A549 (cell line): ENCODE results near the gene TTC21A.

Source experiments
- CBX2 ChIP-seq: fragments of 200-600 bp; sonication (generic); IDR thresholded peaks from 2 replicates; pipeline ENCODE4 v1.6.1; 2016; ENCODE audit warnings: low read depth, mild to moderate bottlenecking, borderline replicate concordance
- EP300 ChIP-seq, 2 experiments: fragments of >200 bp; sonication (Bioruptor Twin); formaldehyde crosslinking; IDR thresholded peaks; 2 replicates in 1 of 2; 3 replicates in 1 of 2; pipeline ENCODE4 v1.6.1; 2016 to 2017
- KDM1A ChIP-seq: fragments of 200-600 bp; sonication (generic); IDR thresholded peaks from 2 replicates; pipeline ENCODE4 v1.6.1; 2016; ENCODE audit warnings: low read depth, mild to moderate bottlenecking
- NFE2L2 ChIP-seq: fragments of 150-350 bp; conservative IDR thresholded peaks from 2 replicates; pipeline ENCODE4 v1.6.1; 2014; ENCODE audit warnings: low read length
- TF ChIP-seq, protein P1 (sequence below): fragments of >200 bp; sonication (Bioruptor Twin); formaldehyde crosslinking; IDR thresholded peaks from 3 replicates; pipeline ENCODE4 v1.5.1; 2016
- TF ChIP-seq, protein P2 (sequence below): fragments of 150-350 bp; IDR thresholded peaks from 2 replicates; pipeline ENCODE4 v1.6.1; 2014; ENCODE audit warnings: low read depth, mild to moderate bottlenecking, low read length

DNA sequence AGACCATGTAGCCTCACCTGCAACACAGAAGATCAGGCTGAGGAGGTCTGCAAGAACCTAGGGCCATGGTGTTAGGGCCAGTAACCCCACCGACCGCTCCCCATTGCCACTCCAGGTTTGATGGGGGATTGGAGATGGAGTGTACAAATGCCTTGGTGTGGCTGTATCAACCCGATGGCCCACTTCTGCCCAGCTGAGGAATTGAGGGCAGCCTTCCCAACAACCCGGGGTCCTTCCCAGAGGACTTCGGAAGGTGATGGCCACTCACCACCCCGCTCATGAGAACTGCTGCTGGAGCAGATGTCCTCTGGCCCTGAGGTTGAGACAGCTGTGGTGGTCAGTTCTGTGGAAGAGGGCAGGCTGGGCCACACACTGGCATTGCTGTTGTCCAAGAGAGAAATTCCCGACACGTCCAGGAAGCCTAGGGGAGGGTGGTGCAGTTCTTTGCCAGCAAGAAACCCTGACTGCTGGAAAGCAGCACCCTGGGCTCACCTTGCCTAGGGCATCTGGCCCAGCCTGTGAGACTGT, 8.9 kb upstream of the TTC21A start:
- TF ChIP-seq, protein P1, sequence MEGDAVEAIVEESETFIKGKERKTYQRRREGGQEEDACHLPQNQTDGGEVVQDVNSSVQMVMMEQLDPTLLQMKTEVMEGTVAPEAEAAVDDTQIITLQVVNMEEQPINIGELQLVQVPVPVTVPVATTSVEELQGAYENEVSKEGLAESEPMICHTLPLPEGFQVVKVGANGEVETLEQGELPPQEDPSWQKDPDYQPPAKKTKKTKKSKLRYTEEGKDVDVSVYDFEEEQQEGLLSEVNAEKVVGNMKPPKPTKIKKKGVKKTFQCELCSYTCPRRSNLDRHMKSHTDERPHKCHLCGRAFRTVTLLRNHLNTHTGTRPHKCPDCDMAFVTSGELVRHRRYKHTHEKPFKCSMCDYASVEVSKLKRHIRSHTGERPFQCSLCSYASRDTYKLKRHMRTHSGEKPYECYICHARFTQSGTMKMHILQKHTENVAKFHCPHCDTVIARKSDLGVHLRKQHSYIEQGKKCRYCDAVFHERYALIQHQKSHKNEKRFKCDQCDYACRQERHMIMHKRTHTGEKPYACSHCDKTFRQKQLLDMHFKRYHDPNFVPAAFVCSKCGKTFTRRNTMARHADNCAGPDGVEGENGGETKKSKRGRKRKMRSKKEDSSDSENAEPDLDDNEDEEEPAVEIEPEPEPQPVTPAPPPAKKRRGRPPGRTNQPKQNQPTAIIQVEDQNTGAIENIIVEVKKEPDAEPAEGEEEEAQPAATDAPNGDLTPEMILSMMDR: no peak
- TF ChIP-seq EP300 (IDR thresholded peaks at IDR 0.05) (no peak), KDM1A (no peak), NFE2L2 (no peak), CBX2 (no peak)
- TF ChIP-seq, protein P2, sequence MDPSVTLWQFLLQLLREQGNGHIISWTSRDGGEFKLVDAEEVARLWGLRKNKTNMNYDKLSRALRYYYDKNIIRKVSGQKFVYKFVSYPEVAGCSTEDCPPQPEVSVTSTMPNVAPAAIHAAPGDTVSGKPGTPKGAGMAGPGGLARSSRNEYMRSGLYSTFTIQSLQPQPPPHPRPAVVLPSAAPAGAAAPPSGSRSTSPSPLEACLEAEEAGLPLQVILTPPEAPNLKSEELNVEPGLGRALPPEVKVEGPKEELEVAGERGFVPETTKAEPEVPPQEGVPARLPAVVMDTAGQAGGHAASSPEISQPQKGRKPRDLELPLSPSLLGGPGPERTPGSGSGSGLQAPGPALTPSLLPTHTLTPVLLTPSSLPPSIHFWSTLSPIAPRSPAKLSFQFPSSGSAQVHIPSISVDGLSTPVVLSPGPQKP: no peak
